ENCODE results near the gene PDE4D.

The PDE4D gene

GRCh38 chr5:59351076-59351794, 542.3 kb downstream of the PDE4D start:
- no peak for DNase-seq

GRCh38 chr5:59348189-59348588, 545.3 kb downstream of the PDE4D start:
- no peak for DNase-seq

- no peak for DNase-seq
Observed at GRCh38 chr5:59346982-59347381, 546.5 kb downstream of the PDE4D start.

- no peak for DNase-seq
Observed at GRCh38 chr5:59346514-59346913, 547.0 kb downstream of the PDE4D start.

GRCh38 chr5:59342181-59342580, 551.3 kb downstream of the PDE4D start:
- DNase-seq: no peak

GRCh38 chr5:59341760-59342159, 551.8 kb downstream of the PDE4D start:
- DNase-seq: no peak

DNA sequence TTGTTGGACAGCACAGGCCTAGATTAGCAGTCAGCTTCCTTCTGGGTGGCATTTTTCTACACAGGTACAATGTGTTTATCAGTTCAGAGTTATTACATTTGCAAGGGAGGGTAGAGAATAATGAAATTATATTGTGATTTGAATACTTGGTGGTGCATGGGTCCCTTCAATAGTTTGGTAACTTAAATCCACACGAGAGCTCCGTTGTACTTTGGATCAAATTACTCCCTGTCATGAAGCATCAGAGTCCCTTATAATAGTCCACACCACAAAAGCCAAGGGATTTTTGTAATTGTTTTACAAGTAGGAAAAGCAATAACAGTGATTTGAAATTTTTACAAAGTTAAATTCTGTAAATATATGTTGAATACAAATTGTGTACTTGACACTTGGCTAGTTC, 552.4 kb downstream of the PDE4D start:
- no peak for DNase-seq

DNA sequence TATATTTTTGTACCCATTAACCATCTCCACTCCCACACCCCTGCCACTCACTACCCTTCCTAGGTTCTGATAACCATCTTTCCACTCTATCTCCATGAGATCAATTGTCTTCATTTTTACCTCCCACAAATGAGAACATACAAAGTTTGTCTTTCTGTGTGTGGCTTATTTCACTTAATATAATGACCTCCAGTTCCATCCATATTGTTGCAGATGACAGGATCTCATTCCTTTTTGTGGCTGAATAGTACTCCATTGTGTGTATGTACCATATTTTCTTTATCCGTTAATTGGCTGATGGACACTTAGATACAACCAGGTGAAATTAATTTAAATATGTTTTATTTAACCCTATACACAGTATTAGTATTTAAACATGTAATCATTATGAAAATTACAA, 552.9 kb downstream of the PDE4D start:
- no peak for DNase-seq

DNA sequence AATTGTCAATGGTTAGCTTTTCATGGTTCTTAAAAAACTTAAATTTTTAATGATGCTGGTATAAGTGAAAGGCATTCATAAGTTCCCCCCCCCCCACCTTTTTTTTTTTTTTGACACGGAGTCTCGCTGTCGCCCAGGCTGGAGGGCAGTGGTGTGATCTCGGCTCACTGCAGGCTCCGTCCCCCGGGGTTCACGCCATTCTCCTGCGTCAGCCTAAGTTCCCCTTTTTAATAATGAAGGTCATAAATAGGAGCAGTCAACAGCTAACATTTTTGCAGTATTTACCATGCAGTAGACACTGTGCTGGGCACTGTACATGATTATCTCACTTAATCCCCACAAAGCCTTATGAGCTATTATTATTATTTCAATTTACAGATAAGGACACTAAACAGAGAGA, 556.3 kb downstream of the PDE4D start:
- DNase-seq: no peak

- DNase-seq: no peak
Observed at GRCh38 chr5:59335544-59335943, 558.0 kb downstream of the PDE4D start.

GRCh38 chr5:59333416-59333815, 560.1 kb downstream of the PDE4D start:
- no peak for DNase-seq

GRCh38 chr5:59332236-59332973, 561.1 kb downstream of the PDE4D start:
- no peak for DNase-seq

DNA sequence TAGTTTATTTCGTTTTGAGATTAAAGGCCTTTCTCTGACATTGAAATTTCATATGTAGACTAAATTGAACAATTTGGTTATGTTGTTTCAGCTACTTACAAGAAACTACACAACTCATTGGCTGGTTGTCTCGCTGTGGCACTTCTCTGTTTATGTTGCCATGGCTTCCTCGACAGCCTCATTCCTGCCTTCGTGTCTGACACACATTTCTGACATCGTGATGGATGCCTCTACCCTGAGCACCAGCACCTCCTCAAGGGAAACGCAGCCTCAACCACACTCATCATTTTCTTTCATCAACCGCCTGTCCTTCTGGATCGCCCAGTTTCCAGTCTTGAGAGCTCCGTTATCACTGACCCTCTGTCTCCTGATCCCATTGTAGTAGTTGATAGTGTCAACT, 562.8 kb downstream of the PDE4D start:
- DNase-seq: no peak

DNA sequence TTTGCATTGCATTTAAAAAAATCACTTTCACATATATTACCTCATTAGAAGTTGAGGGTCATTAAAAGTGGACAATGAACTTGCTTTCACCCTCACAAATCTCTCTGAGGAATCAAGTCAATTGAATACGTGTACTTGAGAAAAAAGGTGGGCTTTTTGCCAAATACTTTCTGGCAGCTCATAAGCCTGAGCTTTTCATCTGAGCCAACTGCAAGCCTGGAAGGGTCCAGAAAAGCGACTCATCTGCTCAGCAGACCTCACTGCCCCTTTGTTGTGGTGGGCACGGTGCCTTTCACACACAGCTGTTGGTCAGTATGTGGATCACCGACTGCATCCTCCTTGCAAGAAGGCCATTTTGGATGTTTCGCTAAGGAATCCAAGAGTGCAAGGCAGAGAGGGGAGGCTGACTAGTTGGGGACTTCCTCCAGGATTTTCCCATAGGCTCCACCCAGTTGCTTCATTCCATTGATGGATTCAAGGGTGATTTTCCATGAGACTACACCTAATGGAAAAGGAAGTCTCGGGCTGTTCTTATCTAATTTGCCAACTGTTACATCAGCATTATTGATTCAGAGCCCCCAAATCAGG, 564.7 kb downstream of the PDE4D start:
- DNase-seq: no peak

DNA sequence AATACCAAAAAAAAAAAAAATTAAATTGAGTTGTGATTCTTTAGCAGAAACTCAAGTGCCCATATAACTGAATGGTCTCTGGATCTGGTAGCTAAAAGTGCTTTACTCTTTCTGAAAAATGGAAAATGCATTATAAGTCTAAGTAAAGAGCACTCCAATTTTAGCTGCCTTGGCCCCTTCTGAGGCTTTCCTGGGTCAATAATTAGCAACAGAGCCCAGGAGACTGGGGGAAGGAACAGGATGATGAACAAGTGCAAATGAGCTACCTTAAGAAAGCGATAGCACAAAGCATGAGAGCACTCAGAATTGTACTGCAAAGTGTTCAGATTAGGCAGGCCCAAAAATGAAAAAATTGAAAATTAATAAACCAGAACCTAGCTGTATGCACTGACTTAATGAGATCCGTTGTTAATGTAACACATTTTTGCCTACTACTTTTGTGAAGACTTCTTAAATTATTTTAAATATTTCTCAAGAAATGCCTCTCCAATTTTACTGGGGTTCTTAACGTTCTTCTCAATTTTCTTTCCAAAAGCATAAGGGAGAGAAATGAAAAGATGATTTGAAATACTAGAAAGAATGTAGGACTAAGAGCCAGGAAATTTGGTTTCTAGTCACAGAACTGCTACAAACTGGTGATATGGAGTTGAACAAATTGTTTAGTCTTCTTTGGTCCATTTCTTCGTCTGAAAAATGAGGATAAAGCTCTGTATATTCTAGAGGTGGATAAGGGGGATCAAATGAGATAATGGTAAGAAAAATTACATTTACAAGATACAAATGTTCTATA, 566.1 kb downstream of the PDE4D start:
- no peak for DNase-seq

DNA sequence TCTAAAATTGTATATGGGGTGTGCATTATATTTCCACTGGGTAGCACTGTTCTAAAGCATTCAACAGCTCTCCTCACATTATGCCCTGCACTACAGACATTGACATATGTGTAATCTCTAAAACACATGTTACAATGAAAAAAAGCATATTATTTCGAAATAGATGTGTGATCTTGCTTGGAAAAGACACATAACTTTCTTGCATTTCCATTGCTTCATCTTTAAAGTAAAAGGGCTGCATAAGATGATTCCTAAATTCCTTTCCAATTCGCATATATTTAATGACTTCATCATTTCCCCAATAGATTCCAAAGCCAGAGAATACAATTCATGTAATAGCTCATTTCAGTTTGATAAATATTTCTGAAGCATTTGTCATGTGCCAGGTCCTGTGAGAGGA, 566.9 kb downstream of the PDE4D start:
- DNase-seq: no peak

DNA sequence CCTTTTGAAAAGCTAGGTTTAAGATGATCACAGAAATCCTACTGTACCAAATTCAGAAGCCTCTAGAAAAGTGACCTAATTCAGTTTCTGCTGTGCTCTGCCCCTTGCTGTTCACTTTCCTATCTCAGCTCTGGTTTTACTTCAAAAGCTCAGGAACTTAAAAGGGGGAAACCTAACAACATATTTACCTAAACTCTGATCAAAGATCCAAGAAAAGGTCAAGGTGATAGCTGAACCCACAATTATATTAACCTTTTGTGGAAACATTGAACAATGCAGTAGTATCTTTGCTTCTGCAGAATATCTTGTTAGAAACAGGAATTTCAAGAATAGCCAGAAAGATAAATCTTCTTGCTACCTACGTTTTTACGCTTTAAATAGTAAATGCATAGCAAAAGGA, 568.5 kb downstream of the PDE4D start:
- no peak for DNase-seq

- no peak for DNase-seq
Observed at GRCh38 chr5:59322894-59323293, 570.6 kb downstream of the PDE4D start.

DNA sequence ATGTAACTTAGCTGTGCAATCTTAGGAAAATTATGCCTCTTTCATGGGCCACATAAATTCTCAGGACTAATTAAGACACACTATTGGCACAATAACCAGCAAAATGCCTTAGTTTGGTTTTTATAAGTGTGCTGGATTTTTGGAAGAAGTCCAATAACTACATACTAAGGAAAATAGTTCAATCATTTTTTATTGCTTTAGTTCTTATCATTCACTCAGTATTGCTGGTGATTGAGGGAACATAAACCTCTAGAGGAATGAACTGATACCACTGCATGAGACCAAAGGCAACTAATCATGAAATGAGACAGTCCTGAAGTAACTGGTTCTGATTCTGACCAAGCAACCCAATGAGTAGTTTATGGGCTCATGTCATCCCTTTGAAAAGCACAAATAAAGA, 571.5 kb downstream of the PDE4D start:
- DNase-seq: no peak

DNA sequence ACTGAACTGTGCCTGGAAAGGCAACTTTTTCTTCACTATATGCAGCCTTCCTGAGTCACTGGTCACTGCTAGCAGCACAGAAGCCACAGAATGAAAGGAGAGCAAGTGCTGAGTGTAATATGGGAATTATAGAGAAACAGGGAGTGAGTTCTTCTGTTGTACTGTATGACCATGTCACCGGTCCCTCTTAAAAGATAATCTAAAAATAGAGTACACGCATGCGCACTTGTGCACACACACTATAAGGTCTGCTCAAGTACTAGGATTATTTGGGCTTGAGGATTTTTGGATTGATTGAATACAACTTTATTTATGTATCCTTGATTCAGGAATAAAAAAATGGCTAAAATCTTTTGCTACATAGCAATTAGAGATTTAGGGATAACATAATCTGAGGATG, 571.9 kb downstream of the PDE4D start:
- DNase-seq: no peak

DNA sequence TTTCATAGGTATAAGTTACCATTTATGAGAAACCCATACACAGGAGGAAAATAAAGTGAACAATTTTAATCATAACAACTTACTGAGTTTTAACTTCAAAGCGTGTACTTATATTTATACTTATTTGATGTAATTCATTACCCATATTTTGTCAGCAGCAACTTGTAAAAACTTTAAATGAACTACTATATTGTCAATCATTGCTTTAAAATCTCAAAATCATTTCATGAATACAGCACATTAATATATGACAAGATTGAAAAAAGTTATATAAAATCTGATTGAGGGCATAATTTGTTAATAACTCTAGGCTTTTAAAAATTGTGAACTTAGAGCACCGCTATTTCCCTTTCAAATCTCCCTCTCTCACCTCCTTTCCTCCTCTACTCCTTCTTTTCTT, 573.1 kb downstream of the PDE4D start:
- DNase-seq: no peak

DNA sequence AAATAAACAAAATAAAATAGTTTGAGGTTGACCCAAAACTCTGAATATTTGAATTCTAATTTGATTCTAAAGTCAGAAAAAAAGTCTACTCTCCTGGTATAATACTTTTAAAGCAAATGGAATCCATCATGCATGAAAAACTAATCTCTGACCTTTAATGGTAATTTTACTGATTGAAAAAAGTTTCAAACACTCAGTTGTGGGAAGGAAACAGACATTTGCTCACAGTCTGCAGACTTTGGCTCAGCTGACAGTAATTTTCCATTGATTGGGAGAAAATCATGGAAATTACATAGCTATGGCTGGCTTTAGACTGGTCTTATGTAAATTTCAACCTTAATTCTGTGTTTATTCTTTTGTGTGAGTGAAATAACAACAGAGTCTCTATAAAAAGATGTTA, 574.3 kb downstream of the PDE4D start:
- no peak for DNase-seq

GRCh38 chr5:59317774-59318205, 575.7 kb downstream of the PDE4D start:
- DNase-seq: no peak

Data from bone marrow (tissue), 2 donors.